B cell (primary cell): ENCODE measurements around the gene ANKRD28. TPM values are rescaled to one million over a fixed set of nuclear protein-coding genes. Genes with fewer than 3 reads are reported as not detected.

Source experiments
- ATAC-seq: fragments of 200-7000 bp; cut with Tn5 transposase; one replicate; pipeline ENCODE4 v1.10.0; 2021; ENCODE audit warnings: low read depth, mild to moderate bottlenecking, moderate number of reproducible peaks, moderate library complexity
- CTCF ChIA-PET: fragments of 350-600 bp; sonication (Branson Sonifier 250); formaldehyde crosslinking; loops from one replicate; lab custom pipeline; 2021; ENCODE audit warnings: antibody characterized with exemption, inconsistent platforms; lab: Charles Lee
- POLR2A ChIA-PET: fragments of 350-600 bp; sonication (Branson Sonifier 250); formaldehyde crosslinking; loops from one replicate; lab custom pipeline; 2021; ENCODE audit warnings: antibody characterized with exemption; lab: Charles Lee
- DNase-seq: peaks from one replicate; pipeline ENCODE4 v3.0.0; 2013
- H2AFZ ChIP-seq: 2 replicates; pipeline ENCODE4 v1.6.1; 2012; ENCODE audit warnings: mild to moderate bottlenecking, low read depth, low read length; ENCODE audit not compliant: insufficient read depth, poor library complexity, severe bottlenecking
- H3K27ac ChIP-seq, 2 donors: 1 replicate in 1 of 2; 2 replicates in 1 of 2; pipeline ENCODE4 v1.5.1; 2012 to 2013; ENCODE audit warnings: low read length in 2 of 2, mild to moderate bottlenecking in 2 of 2, moderate library complexity in 1 of 2
- H3K27me3 ChIP-seq, 4 experiments: fragments of 200-600 bp in 1 of 4; sonication (generic) in 1 of 4; replicated peaks in 1 of 4; 1 replicate in 2 of 4; 2 replicates in 2 of 4; pipeline versions ENCODE4 v1.6.1 to v1.7.0; 2013 to 2016; ENCODE audit warnings: low read length in 3 of 4, mild to moderate bottlenecking in 2 of 4, mixed read lengths in 1 of 4, moderate library complexity in 1 of 4; ENCODE audit not compliant: insufficient read depth in 4 of 4, control insufficient read depth in 3 of 4; ENCODE audit errors: control extremely low read depth in 1 of 4
- H3K36me3 ChIP-seq, 2 experiments: replicated peaks in 1 of 2; 1 replicate in 1 of 2; 2 replicates in 1 of 2; pipeline versions ENCODE4 v1.6.1 to v1.7.1; 2013; ENCODE audit warnings: low read length in 1 of 2; ENCODE audit not compliant: insufficient read depth in 2 of 2, control insufficient read depth in 1 of 2; ENCODE audit errors: control extremely low read depth in 1 of 2, extremely low read depth in 1 of 2
- H3K4me1 ChIP-seq, 2 donors: fragments of 200-600 bp in 1 of 2; sonication (generic) in 1 of 2; 1 replicate in 1 of 2; 2 replicates in 1 of 2; pipeline versions ENCODE4 v1.5.1 to v1.6.1; 2013 to 2017; ENCODE audit warnings: low read length in 2 of 2; ENCODE audit not compliant: control insufficient read depth in 2 of 2, insufficient read depth in 2 of 2
- H3K4me2 ChIP-seq: replicated peaks from 2 replicates; pipeline ENCODE3; 2012; ENCODE audit warnings: mild to moderate bottlenecking, low read depth, low read length; ENCODE audit not compliant: poor library complexity, severe bottlenecking
- H3K4me3 ChIP-seq, 5 experiments: fragments of 200-600 bp in 1 of 5; sonication (generic) in 1 of 5; 1 replicate in 3 of 5; 2 replicates in 2 of 5; pipeline versions ENCODE4 v1.5.1 to v1.7.0; 2011 to 2016; ENCODE audit warnings: low read length in 4 of 5, mild to moderate bottlenecking in 4 of 5, low read depth in 2 of 5, control low read depth in 1 of 5, moderate library complexity in 1 of 5; ENCODE audit not compliant: insufficient read depth in 1 of 5; ENCODE audit errors: control extremely low read depth in 1 of 5, extremely low read depth in 1 of 5
- H3K79me2 ChIP-seq: fragments of 200-600 bp; sonication (generic); one replicate; pipeline ENCODE4 v1.6.0; 2016; ENCODE audit warnings: low read length; ENCODE audit not compliant: control insufficient read depth, insufficient read depth
- H3K9ac ChIP-seq: fragments of 200-600 bp; sonication (generic); 2 replicates; pipeline ENCODE4 v1.6.1; 2017; ENCODE audit warnings: mild to moderate bottlenecking, low read length, moderate library complexity
- H3K9me3 ChIP-seq, 3 donors: one replicate each; pipeline versions ENCODE4 v1.6.1 to v1.7.1; 2013; ENCODE audit warnings: low read length in 2 of 3; ENCODE audit not compliant: control insufficient read depth in 2 of 3, insufficient read depth in 1 of 3; ENCODE audit errors: control extremely low read depth in 1 of 3
- H4K20me1 ChIP-seq: 2 replicates; pipeline ENCODE4 v1.6.0; 2012; ENCODE audit warnings: mild to moderate bottlenecking, low read length; ENCODE audit not compliant: insufficient read depth, control insufficient read depth, poor library complexity, severe bottlenecking
- H3K27ac Mint-ChIP-seq: one replicate; pipeline ENCODE4 v1.8.0; 2021; ENCODE audit warnings: mixed read lengths
- H3K27me3 Mint-ChIP-seq: one replicate; pipeline ENCODE4 v1.8.0; 2021; ENCODE audit warnings: mixed read lengths
- H3K4me1 Mint-ChIP-seq: one replicate; pipeline ENCODE4 v1.8.0; 2021; ENCODE audit warnings: mixed read lengths
- H3K4me3 Mint-ChIP-seq: one replicate; pipeline ENCODE4 v1.8.0; 2021; ENCODE audit warnings: mixed read lengths
- H3K9me3 Mint-ChIP-seq: one replicate; pipeline ENCODE4 v1.8.0; 2022; ENCODE audit warnings: mixed read lengths; ENCODE audit not compliant: insufficient read depth
- CTCF ChIP-seq: fragments of 200-600 bp; IDR thresholded peaks from one replicate; pipeline ENCODE4 v1.8.0; 2022; ENCODE audit warnings: antibody characterized with exemption, mild to moderate bottlenecking
- EZH2 ChIP-seq: IDR thresholded peaks from 2 replicates; pipeline ENCODE4 v1.6.1; 2012; ENCODE audit warnings: borderline replicate concordance, low read depth, mild to moderate bottlenecking, moderate library complexity, low read length; ENCODE audit not compliant: insufficient read depth, poor library complexity, severe bottlenecking
- WGBS: methylation state at CpG from one replicate; pipeline ENCODE4 v1.1.5; 2013; ENCODE audit warnings: missing lambda C conversion rate; ENCODE audit not compliant: insufficient coverage; 5-methylcytosine and 5-hydroxymethylcytosine counted together
- intact Hi-C: fragments of 100-400 bp; cut with micrococcal nuclease; formaldehyde crosslinking; loops from one replicate; pipeline ENCODE4 v1.10.0; 2022
- polyA plus RNA-seq: library from polyadenylated mRNA; depleted of rRNA; stranded (reverse); fragments of >200 nt; gene quantifications from 2 replicates; pipeline ENCODE4 v1.2.3, GENCODE V29; 2012
- total RNA-seq, 2 donors: library from RNA; stranded (reverse); fragments of 120-200 nt in 1 of 2; gene quantifications; 1 replicate in 1 of 2; 2 replicates in 1 of 2; pipeline versions ENCODE4 v1.2.3 to v1.2.4, GENCODE V29; 2013 to 2022

The ANKRD28 gene
- total and polyA plus RNA-seq, 2 donors (not counting 1 experiment from before 2014, with no cell fraction given), result 20.7 to 37.4 TPM

GRCh38 chr3:15791525-15791924, 6.3 kb downstream of the ANKRD28 start:
- no peak for DNase-seq
- Mint-ChIP-seq H3K4me1 (peaks cover 27% of the 10 kb centered on the region), H3K9me3 (no peaks in the 10 kb centered on the region), H3K27ac (no peak overlapping the region), H3K27me3 (no peaks in the 10 kb centered on the region), H3K4me3 (no peak overlapping the region)
- no peak for ATAC-seq
- H3K4me2 ChIP-seq, result no peak overlapping the region
- ChIA-PET POLR2A (no interaction called here), CTCF (interaction anchor here (1.6 kb wide), 1 partner anchor 14 kb away, joined by 3 read pairs; no protein-coding TSS in a partner anchor)
- peaks cover 14 to 22% of the 10 kb centered on the region in 2 donors for H3K4me1 ChIP-seq
- H3K9me3 ChIP-seq, result no peaks in the 10 kb centered on the region
- H2AFZ ChIP-seq, result no peak overlapping the region
- H3K79me2 ChIP-seq, result peaks cover 52% of the 10 kb centered on the region
- H4K20me1 ChIP-seq, result no peaks in the 10 kb centered on the region
- H3K27ac ChIP-seq, result no peak overlapping the region
- no peak overlapping the region for H3K4me3 ChIP-seq
- TF ChIP-seq CTCF (no peak), EZH2 (no peak)
- WGBS, result no CpG with 5 or more reads among the region's 1 CpG
- H3K27me3 ChIP-seq, result no peaks in the 10 kb centered on the region
- no peaks in the 10 kb centered on the region for H3K36me3 ChIP-seq
- no peak overlapping the region for H3K9ac ChIP-seq
- intact Hi-C loops, result no loop called here

GRCh38 chr3:15787941-15788340, 9.8 kb downstream of the ANKRD28 start:
- no peak for TF ChIP-seq CTCF
- TF ChIP-seq EZH2, result no peak
- no peak overlapping the region for H3K27ac ChIP-seq
- Mint-ChIP-seq H3K4me3 (no peak overlapping the region), H3K4me1 (peaks cover 7% of the 10 kb centered on the region), H3K27me3 (no peaks in the 10 kb centered on the region), H3K9me3 (no peaks in the 10 kb centered on the region), H3K27ac (no peak overlapping the region)
- no peak for ATAC-seq
- H3K4me3 ChIP-seq, result no peak overlapping the region
- no peak overlapping the region for H2AFZ ChIP-seq
- H3K79me2 ChIP-seq, result peaks cover 58% of the 10 kb centered on the region
- no peak overlapping the region for H3K9ac ChIP-seq
- no peaks in the 10 kb centered on the region for H3K27me3 ChIP-seq
- no peaks in the 10 kb centered on the region for H3K36me3 ChIP-seq
- intact Hi-C loops, result no loop called here
- H3K9me3 ChIP-seq, result no peaks in the 10 kb centered on the region
- H4K20me1 ChIP-seq, result no peaks in the 10 kb centered on the region
- H3K4me1 ChIP-seq, result no peaks in the 10 kb centered on the region
- WGBS, result no CpG with 5 or more reads among the region's 1 CpG
- H3K4me2 ChIP-seq, result no peak overlapping the region
- POLR2A ChIA-PET, result no interaction called here
- CTCF ChIA-PET, result no interaction called here
- no peak for DNase-seq
